HL-60 (cell line): ENCODE data around the gene DAPK1.
A peak's percentile ranks its signal among the peaks of the same experiment; 100 is the strongest.

Source experiments
- DNase-seq, 2 experiments: peaks; one replicate each; pipeline ENCODE4 v3.0.0-alpha.2; 2010 to 2020; ENCODE audit warnings: low read depth in 1 of 2, low spot score in 1 of 2
- H3K27ac ChIP-seq: fragments of 250-450 bp; sonication (Bioruptor Pico); replicated peaks from 2 replicates; pipeline ENCODE4 v1.5.1; 2020; ENCODE audit warnings: mild to moderate bottlenecking, moderate library complexity
- H3K27me3 ChIP-seq: fragments of 250-450 bp; sonication (Bioruptor Pico); 2 replicates; pipeline ENCODE4 v1.5.1; 2021; ENCODE audit warnings: mild to moderate bottlenecking, moderate library complexity; ENCODE audit not compliant: insufficient read depth, poor library complexity, severe bottlenecking
- H3K4me3 ChIP-seq: replicated peaks from 2 replicates; pipeline ENCODE4 v1.5.1; 2011; ENCODE audit warnings: mild to moderate bottlenecking, control low read depth, low read length; ENCODE audit not compliant: insufficient read depth
- GABPA ChIP-seq: IDR thresholded peaks from 2 replicates; pipeline ENCODE4 v1.6.1; 2012; ENCODE audit warnings: low read depth
- POLR2AphosphoS5 ChIP-seq: IDR thresholded peaks from 2 replicates; pipeline ENCODE4 v1.6.1; 2012; ENCODE audit warnings: low read depth
- SPI1 ChIP-seq: IDR thresholded peaks from 2 replicates; pipeline ENCODE4 v1.6.1; 2012; ENCODE audit warnings: low read depth, mild to moderate bottlenecking, borderline replicate concordance
- TF ChIP-seq, protein P1 (sequence below): IDR thresholded peaks from one replicate; pipeline ENCODE4 v1.5.1; 2011; ENCODE audit warnings: low read length, control low read depth, inconsistent platforms; ENCODE audit not compliant: insufficient read depth
- TF ChIP-seq, protein P2 (sequence below): IDR thresholded peaks from 2 replicates; pipeline ENCODE4 v1.6.1; 2012; ENCODE audit warnings: low read depth; ENCODE audit not compliant: insufficient replicate concordance

DAPK1 gene

DNA sequence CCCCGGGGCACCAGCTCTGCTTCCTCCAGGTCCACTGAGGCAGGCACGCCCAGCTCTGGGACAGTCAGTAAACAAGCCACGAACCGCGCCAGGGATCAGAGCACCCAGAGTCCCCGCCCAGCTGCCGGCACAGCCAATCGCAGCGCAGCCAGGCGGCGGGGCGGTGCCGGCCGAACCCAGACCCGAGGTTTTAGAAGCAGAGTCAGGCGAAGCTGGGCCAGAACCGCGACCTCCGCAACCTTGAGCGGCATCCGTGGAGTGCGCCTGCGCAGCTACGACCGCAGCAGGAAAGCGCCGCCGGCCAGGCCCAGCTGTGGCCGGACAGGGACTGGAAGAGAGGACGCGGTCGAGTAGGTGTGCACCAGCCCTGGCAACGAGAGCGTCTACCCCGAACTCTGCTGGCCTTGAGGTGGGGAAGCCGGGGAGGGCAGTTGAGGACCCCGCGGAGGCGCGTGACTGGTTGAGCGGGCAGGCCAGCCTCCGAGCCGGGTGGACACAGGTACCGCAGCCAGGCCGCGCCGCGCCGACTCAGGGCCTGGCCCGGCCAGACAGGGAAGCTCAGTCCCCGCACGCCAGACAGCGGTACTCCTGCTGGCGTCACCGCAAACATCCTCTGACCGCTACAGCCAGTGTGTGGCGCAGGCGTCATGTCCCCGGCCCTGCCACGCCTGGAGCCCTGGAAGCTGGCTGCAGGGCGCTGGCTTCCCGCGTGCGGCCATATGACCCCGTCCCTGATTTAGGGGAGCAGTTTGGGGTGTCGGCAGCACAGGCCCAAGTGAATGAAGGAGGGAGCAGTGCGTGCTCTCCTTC is 228.4 kb downstream of the DAPK1 start, which contains the start of gene CTSL:
TSS of gene CTSL (plus strand) at position 220 of the 810 bp plus-strand sequence. CDS start 1,485 bp downstream, outside the sequence.
- H3K4me3 ChIP-seq: peak within 1 kb of the TSS; percentile 66
- TF ChIP-seq, protein P1, sequence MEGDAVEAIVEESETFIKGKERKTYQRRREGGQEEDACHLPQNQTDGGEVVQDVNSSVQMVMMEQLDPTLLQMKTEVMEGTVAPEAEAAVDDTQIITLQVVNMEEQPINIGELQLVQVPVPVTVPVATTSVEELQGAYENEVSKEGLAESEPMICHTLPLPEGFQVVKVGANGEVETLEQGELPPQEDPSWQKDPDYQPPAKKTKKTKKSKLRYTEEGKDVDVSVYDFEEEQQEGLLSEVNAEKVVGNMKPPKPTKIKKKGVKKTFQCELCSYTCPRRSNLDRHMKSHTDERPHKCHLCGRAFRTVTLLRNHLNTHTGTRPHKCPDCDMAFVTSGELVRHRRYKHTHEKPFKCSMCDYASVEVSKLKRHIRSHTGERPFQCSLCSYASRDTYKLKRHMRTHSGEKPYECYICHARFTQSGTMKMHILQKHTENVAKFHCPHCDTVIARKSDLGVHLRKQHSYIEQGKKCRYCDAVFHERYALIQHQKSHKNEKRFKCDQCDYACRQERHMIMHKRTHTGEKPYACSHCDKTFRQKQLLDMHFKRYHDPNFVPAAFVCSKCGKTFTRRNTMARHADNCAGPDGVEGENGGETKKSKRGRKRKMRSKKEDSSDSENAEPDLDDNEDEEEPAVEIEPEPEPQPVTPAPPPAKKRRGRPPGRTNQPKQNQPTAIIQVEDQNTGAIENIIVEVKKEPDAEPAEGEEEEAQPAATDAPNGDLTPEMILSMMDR: no peak
- TF ChIP-seq SPI1 (no peak), POLR2AphosphoS5 (no peak), GABPA (no peak)
- TF ChIP-seq, protein P2, sequence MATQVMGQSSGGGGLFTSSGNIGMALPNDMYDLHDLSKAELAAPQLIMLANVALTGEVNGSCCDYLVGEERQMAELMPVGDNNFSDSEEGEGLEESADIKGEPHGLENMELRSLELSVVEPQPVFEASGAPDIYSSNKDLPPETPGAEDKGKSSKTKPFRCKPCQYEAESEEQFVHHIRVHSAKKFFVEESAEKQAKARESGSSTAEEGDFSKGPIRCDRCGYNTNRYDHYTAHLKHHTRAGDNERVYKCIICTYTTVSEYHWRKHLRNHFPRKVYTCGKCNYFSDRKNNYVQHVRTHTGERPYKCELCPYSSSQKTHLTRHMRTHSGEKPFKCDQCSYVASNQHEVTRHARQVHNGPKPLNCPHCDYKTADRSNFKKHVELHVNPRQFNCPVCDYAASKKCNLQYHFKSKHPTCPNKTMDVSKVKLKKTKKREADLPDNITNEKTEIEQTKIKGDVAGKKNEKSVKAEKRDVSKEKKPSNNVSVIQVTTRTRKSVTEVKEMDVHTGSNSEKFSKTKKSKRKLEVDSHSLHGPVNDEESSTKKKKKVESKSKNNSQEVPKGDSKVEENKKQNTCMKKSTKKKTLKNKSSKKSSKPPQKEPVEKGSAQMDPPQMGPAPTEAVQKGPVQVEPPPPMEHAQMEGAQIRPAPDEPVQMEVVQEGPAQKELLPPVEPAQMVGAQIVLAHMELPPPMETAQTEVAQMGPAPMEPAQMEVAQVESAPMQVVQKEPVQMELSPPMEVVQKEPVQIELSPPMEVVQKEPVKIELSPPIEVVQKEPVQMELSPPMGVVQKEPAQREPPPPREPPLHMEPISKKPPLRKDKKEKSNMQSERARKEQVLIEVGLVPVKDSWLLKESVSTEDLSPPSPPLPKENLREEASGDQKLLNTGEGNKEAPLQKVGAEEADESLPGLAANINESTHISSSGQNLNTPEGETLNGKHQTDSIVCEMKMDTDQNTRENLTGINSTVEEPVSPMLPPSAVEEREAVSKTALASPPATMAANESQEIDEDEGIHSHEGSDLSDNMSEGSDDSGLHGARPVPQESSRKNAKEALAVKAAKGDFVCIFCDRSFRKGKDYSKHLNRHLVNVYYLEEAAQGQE: no peak
- peak; percentile 46 to 51 for DNase-seq
- no peak within 1 kb of the TSS for H3K27ac ChIP-seq
- H3K27me3 ChIP-seq: peaks cover 9% of the 10 kb centered on the region

DNA sequence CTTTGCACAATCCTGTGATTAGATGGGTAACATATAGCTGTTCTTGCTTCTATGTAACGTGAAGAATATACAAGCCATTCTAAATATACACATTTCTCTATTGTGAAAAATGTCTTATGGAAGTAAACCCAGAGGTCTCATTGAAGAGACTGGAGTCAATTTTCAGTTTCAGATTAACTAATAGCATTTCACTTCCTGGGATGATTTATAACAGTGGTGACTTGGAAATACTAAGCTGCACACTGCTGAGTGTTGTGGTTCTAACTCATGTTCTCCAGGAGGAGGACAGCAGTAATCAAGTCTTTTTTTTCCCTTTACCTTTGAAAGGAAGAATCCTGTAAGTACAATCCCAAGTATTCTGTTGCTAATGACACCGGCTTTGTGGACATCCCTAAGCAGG is 231.6 kb downstream of the DAPK1 start:
- Histone ChIP-seq H3K4me3 (no peak overlapping the region), H3K27me3 (peaks cover 9% of the 10 kb centered on the region), H3K27ac (no peak overlapping the region)
- no peak for DNase-seq
- TF ChIP-seq, protein P2: no peak
- TF ChIP-seq GABPA (no peak), POLR2AphosphoS5 (no peak), SPI1 (no peak)
- TF ChIP-seq, protein P1: no peak

DNA sequence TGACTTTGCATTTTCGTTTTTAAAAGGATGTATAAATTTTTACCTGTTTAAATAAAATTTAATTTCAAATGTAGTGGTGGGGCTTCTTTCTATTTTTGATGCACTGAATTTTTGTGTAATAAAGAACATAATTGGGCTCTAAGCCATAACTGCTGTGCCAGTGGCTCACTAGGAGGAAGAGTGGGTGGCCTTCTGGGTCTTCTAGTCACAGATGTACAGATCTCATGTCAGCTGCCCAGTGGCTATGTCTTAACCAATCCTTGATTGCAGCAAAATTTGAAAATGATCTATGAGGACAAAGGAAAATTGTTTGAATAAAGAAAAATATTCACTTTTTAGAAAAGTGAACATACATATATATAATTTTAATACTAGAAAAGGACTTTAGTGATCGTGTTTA is 233.7 kb downstream of the DAPK1 start:
- Histone ChIP-seq H3K4me3 (no peak overlapping the region), H3K27ac (no peak overlapping the region), H3K27me3 (peaks cover 2% of the 10 kb centered on the region)
- TF ChIP-seq, protein P1: no peak
- TF ChIP-seq, protein P2: no peak
- TF ChIP-seq GABPA: no peak
- no peak for TF ChIP-seq POLR2AphosphoS5
- no peak for TF ChIP-seq SPI1
- no peak for DNase-seq
